ENCODE measurements around the gene UGT1A6. TPM values are rescaled to one million over a fixed set of nuclear protein-coding genes. Genes with fewer than 3 reads are reported as not detected.

UGT1A6 gene
- total and polyA plus RNA-seq, 2 of the 13 experiments (the other 11 are each of a cell fraction or from before 2014, with no cell fraction given) = 0.25 TPM; not detected in 1

GRCh38 chr2:233756429-233757081, 63.9 kb downstream of the UGT1A6 start (continued):
- TF ChIP-seq SP5 (CRISPR knock-in tag; IDR thresholded peaks at IDR 0.05; ENCODE audit: borderline replicate concordance, low read depth) = peak; percentile 80
- TF ChIP-seq HMG20B (CRISPR knock-in tag; conservative IDR thresholded peaks at IDR 0.05) = peak; percentile 99
- peak; percentile 95 for TF ChIP-seq GFI1 (CRISPR knock-in tag; IDR thresholded peaks at IDR 0.05; ENCODE audit: borderline replicate concordance)
- TF ChIP-seq TCF7L2 (IDR thresholded peaks at IDR 0.05; ENCODE audit: low read depth, low read length) = peak; percentile 93
- TF ChIP-seq ZBTB39 (CRISPR knock-in tag; IDR thresholded peaks at IDR 0.05) = no peak
- peak; percentile 96 for TF ChIP-seq MIXL1 (CRISPR knock-in tag; IDR thresholded peaks at IDR 0.05)
- no peak for TF ChIP-seq ZNF451 (CRISPR knock-in tag; IDR thresholded peaks at IDR 0.05)
- peak; percentile 63; the same call in 1 of the 2 replicates for TF ChIP-seq SPEN (CRISPR knock-in tag; IDR thresholded peaks at IDR 0.05; ENCODE audit: low read depth)
- TF ChIP-seq GATAD2A (CRISPR knock-in tag; IDR thresholded peaks at IDR 0.05) = peak; percentile 91
- TF ChIP-seq GMEB1 (CRISPR knock-in tag; IDR thresholded peaks at IDR 0.05; ENCODE audit: borderline replicate concordance) = peak; percentile 27; the same call in 1 of the 2 replicates
- TF ChIP-seq THAP9 (CRISPR knock-in tag; IDR thresholded peaks at IDR 0.05; ENCODE audit: borderline replicate concordance) = no peak
- peak; percentile 86 for TF ChIP-seq ZNF589 (CRISPR knock-in tag; conservative IDR thresholded peaks at IDR 0.05)
- peak; percentile 80; the same call in 1 of the 2 replicates for TF ChIP-seq IKZF5 (CRISPR knock-in tag; IDR thresholded peaks at IDR 0.05)
- TF ChIP-seq KLF13 (CRISPR knock-in tag; IDR thresholded peaks at IDR 0.05) = no peak
- TF ChIP-seq HOXA9 (CRISPR knock-in tag; IDR thresholded peaks at IDR 0.05; ENCODE audit: borderline replicate concordance) = peak; percentile 84; the same call in 1 of the 2 replicates
- TF ChIP-seq MNT (IDR thresholded peaks at IDR 0.05) = no peak
- no peak for TF ChIP-seq REL (CRISPR knock-in tag; conservative IDR thresholded peaks at IDR 0.05)
- no peak for TF ChIP-seq ZNF543 (CRISPR knock-in tag; IDR thresholded peaks at IDR 0.05)
- TF ChIP-seq ZNF264 (CRISPR knock-in tag; IDR thresholded peaks at IDR 0.05) = peak; percentile 79
- no peak for TF ChIP-seq ARNT2 (CRISPR knock-in tag; IDR thresholded peaks at IDR 0.05; ENCODE audit: low read depth)

Data from HepG2 (cell line).